GM12891 (cell line): ENCODE results near the gene XK.

Experiments used
- POLR2A ChIP-seq: IDR thresholded peaks from 2 replicates; pipeline ENCODE4 v1.6.1; 2011; ENCODE audit warnings: low read depth, low read length, control low read depth
- POLR2AphosphoS5 ChIP-seq: IDR thresholded peaks from 2 replicates; pipeline ENCODE4 v1.6.1; 2011; ENCODE audit warnings: low read depth, low read length, control low read depth

- no peak for TF ChIP-seq POLR2A
- TF ChIP-seq POLR2AphosphoS5 = no peak
These were observed 13.0 kb upstream of the XK start for GRCh38 chrX:37672563-37672962.
